Prostate gland (tissue), 2 donors: Measurements from ENCODE around the gene B3GNT7.

ENCODE experiments used
- POLR2A ChIP-seq: fragments of 450-650 bp; IDR thresholded peaks from one replicate; pipeline ENCODE4 v1.6.1; 2016; ENCODE audit warnings: antibody characterized with exemption, mild to moderate bottlenecking
- POLR2AphosphoS5 ChIP-seq: sonication (generic); formaldehyde crosslinking; IDR thresholded peaks from one replicate; pipeline ENCODE4 v1.6.1; 2017; ENCODE audit warnings: antibody characterized with exemption
- TF ChIP-seq, protein P1 (sequence below), 4 experiments: fragments of 200-600 bp in 2 of 4; fragments of 450-650 bp in 2 of 4; sonication (generic) in 2 of 4; IDR thresholded peaks; 1 replicate in 3 of 4; 2 replicates in 1 of 4; pipeline ENCODE4 v1.5.1; 2016 to 2019; ENCODE audit warnings: antibody characterized with exemption in 4 of 4, mild to moderate bottlenecking in 2 of 4, moderate library complexity in 2 of 4

- TF ChIP-seq POLR2AphosphoS5 (no peak), POLR2A (no peak)
- TF ChIP-seq, protein P1, sequence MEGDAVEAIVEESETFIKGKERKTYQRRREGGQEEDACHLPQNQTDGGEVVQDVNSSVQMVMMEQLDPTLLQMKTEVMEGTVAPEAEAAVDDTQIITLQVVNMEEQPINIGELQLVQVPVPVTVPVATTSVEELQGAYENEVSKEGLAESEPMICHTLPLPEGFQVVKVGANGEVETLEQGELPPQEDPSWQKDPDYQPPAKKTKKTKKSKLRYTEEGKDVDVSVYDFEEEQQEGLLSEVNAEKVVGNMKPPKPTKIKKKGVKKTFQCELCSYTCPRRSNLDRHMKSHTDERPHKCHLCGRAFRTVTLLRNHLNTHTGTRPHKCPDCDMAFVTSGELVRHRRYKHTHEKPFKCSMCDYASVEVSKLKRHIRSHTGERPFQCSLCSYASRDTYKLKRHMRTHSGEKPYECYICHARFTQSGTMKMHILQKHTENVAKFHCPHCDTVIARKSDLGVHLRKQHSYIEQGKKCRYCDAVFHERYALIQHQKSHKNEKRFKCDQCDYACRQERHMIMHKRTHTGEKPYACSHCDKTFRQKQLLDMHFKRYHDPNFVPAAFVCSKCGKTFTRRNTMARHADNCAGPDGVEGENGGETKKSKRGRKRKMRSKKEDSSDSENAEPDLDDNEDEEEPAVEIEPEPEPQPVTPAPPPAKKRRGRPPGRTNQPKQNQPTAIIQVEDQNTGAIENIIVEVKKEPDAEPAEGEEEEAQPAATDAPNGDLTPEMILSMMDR (IDR thresholded peaks at IDR 0.05), result no peak
These were observed 43.9 kb upstream of the B3GNT7 start for GRCh38 chr2:231351648-231352047.
